H54 (cell line): Measurements from ENCODE around the gene FANCC.

ENCODE experiments used
- DNase-seq: peaks from one replicate; pipeline ENCODE4 v3.0.0; 2011; ENCODE audit warnings: low spot score, mixed read lengths; ENCODE audit not compliant: insufficient read length
- FAIRE-seq: peaks from 3 replicates; lab custom pipeline; 2011; peaks lifted over from hg19 to GRCh38; lab: Jason Lieb, UNC
- POLR2A ChIP-seq: IDR thresholded peaks from 2 replicates; pipeline ENCODE4 v1.6.1; 2011; ENCODE audit warnings: low read depth, mild to moderate bottlenecking, low read length

FANCC gene

DNA sequence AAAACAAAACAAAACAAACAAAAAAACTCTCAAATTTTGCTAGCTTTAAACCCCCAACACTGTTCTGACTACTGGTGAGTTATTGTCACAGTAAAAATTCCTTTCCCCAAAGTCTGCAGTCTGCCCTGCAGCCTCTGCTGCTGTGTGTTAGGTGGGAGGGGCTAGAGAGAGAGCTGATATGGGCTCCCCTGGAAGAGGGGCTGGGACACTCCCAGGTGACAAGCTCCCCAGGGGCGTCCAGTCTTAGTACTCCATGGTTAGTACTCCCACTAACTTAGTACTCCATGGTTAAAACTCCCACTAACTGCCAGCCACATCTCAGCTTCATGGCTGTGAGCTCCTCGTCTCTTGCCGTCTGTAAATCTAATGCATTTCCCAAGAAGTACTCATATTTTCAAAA is 191.9 kb downstream of the FANCC start:
- DNase-seq (no peak), FAIRE-seq (no peak)
- TF ChIP-seq POLR2A = no peak

DNA sequence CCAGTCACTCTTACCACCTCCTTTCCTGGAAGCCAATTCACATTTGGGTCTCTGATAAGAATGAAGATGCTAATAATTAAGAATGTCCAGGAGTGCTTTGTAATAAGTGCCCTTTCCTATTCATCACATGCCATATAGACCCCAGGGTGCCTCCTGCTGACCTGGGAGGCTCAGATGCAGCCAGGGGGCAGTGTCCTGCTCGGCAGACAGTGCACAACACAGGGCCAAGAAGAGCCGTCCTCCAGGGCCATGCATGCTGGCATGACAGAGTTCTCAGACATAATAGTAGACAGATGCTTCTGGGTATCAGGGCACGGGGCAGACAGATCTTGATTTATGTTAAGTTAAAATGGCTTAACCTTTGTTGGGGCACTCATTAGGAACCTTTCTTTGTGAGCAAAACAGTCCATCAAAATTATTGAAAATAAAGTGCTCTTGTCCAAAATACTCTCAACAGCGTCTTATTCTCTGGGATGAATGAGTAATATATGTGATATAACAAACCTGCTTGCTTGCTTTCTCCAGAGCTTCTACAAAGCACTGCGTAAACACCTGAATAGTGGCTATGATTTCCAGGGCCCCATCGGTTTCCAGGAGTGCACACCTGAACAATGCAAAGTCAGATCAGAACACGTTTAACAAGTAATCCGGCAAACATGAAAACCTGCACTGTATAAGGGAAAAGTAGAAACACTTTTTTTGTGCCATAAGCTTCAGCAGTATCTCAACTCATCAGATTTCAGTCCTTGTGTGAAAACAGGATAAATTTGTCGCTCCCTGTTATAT is 192.7 kb downstream of the FANCC start:
- FAIRE-seq (no peak), DNase-seq (no peak)
- TF ChIP-seq POLR2A = no peak

GRCh38 chr9:95120781-95121370 is 196.6 kb downstream of the FANCC start:
- FAIRE-seq = no peak
- no peak for DNase-seq
- no peak for TF ChIP-seq POLR2A

GRCh38 chr9:95118596-95118995 is 198.9 kb downstream of the FANCC start:
- TF ChIP-seq POLR2A = no peak
- DNase-seq = no peak
- no peak for FAIRE-seq

DNA sequence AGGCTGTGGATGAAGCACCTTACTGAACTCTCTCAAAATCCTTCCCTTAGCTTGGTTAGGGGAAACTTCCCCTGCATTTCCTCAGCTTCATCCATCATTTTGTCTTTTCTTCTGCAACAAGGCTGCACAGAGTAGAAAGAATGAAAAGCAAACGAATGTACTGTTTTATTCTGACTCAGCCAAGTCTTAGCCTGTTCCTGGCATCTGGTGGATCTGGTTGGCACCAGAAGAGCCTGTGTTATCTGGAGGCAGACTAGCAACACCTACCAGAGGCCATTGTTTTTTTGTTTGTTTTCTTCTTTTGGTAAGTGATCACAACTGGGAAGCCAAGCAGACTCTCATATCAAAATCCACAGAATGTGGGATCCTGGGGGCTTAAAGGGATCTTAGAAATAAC is 200.7 kb downstream of the FANCC start:
- DNase-seq (no peak), FAIRE-seq (no peak)
- no peak for TF ChIP-seq POLR2A

GRCh38 chr9:95116002-95116807 is 201.3 kb downstream of the FANCC start:
- DNase-seq (no peak), FAIRE-seq (no peak)
- TF ChIP-seq POLR2A = no peak

DNA sequence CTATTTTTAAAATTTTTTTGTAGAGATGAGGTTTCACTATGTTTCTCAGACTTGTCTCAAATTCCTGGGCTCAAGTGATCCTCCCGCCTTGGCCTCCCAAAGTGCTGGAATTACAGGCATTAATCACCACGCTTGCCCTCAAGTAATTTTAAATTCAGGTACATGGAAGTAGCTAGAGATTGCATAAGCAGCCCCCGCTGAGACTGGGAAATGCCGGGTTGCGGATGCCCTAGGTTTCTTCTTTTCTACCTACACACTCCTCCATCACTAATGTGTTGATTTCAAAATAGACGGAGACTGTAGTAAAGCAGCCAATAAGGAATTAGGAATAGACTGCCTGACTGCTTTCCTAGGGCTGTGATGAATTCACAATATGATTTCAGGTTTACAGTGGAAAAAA is 202.4 kb downstream of the FANCC start:
- DNase-seq (no peak), FAIRE-seq (no peak)
- no peak for TF ChIP-seq POLR2A

DNA sequence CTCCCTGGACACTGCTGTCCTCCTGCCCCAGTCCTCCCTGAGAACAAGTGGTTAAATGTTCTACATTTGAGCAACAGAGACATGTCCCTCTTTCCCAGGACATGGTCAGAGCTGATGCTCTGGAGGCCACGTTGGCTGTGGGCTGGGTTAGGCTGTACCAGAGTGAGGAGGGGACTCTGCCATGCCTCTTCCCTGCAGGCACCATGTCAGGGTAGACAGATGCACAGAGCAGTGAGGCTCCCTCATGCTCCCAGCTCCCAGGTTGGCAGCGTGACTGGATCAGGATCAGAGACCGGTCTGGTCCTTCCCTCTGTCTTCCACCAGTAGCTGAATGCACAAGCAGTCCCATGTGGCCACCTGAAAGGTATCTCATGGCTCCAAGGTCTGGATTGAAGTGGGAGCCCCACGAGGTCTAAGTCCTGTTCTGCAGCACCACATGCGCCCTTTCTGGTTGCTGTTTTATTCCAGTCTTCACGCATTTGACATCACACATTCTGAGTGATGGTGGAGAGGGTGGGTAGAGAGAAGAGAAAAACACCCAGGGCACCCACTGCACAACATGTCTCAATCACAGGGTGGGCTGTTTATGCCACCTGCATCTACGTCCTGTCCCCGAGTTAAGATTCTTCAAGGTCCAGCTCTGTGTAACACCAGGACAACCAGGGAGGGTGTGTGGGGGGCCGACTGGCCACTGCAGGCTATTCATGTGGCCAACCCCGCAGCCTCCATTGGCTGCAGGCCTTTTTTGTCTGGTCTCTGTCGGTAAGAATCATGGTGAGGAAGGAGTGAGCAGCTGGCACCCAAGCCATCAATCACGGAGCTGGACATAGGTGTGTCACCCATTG is 204.9 kb downstream of the FANCC start:
- FAIRE-seq = no peak
- TF ChIP-seq POLR2A = no peak
- no peak for DNase-seq

DNA sequence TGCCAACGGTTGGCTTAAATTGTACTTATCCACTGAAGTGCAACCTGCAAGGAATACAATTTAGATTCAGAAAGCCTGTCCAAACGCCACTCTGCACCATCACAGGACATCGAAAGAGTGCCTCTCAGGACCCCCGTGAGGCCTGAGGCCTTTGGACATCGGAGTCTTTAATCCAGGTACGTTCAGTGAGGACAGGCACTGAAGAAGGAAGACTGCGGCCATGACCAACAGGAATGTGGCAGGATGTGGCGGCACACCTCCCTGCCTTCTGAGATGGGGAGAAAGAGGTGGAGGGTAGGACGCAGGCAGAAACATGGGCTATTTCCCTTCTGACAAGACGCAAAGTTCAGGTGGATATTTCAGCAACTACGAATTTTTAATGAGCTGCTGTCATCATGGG is 205.8 kb downstream of the FANCC start:
- TF ChIP-seq POLR2A = no peak
- no peak for FAIRE-seq
- no peak for DNase-seq

- DNase-seq (no peak), FAIRE-seq (no peak)
- no peak for TF ChIP-seq POLR2A
Observed at GRCh38 chr9:95110921-95111525, 206.5 kb downstream of the FANCC start.

DNA sequence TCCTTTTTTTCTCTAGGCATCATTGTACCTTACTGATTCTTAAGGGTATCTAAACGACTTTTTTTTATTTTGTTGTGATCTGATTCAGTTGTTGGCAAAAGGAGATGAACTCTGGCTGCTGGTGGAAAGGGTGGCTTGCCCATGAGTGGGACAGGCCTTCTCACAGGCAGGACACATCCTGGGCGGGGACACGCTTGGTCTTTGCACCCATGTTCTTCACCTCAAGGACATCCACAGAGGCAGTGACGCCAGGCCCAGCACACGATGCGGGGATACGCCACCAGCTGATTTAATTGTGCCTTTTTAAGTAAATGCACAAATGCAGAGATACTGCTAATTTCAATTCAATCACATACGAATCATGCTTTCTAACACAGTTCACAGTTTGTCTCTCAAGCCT is 208.1 kb downstream of the FANCC start:
- TF ChIP-seq POLR2A = no peak
- FAIRE-seq = no peak
- DNase-seq = no peak

DNA sequence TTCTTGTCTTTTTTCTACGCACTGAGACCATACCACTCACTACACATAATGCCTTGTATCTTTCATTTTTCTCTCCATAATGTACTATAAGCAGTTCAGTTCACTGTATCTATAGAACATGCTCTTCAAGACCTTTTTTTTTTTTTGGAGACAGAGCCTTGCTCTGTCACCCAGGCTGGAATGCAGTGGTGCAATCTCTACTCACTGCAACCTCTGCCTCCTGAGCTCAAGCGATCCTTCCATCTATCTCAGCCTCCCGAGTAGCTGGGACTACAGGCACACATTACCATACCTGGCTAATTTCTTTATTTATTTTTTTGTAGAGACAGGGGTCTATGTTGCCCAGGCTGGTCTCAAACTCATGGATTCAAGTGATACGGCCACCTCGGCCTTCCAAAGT is 208.7 kb downstream of the FANCC start:
- FAIRE-seq (no peak), DNase-seq (no peak)
- TF ChIP-seq POLR2A = no peak

DNA sequence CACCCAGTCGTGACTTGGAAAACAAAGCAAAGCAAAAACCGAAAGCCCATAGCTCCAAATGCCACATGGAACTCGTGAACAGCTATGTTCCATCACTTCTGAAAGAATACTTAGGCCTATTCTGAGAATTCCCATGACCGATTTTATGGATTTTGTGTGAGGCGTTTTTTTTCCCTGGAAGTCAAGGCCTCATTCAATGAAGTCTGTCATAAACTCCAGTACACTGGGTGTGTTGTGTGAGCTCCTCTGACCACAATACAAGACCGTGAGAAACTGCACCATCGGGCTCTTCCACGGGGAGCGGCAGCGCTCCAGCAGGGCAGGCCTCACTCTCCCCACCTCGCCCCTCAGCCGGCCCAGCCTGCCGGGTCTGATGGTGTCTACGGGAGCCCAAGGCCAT is 209.5 kb downstream of the FANCC start:
- no peak for DNase-seq
- TF ChIP-seq POLR2A = no peak
- no peak for FAIRE-seq
